Measurements from ENCODE around the gene TSPAN13. TPM values are rescaled to one million over a fixed set of nuclear protein-coding genes. Genes with fewer than 3 reads are reported as not detected.

Gene TSPAN13
- total RNA-seq, 1 donor from 2014 or later = 81.1 TPM

GRCh38 chr7:16770657-16771329 lies 17.2 kb downstream of the TSPAN13 start:
- peaks cover 3% of the 10 kb centered on the region for H3K27me3 Mint-ChIP-seq (ENCODE audit: unreplicated experiment)

GRCh38 chr7:16773326-16773725 lies 19.8 kb downstream of the TSPAN13 start:
- Mint-ChIP-seq H3K4me3 (ENCODE audit: unreplicated experiment) (no peak overlapping the region), H3K9me3 (ENCODE audit: unreplicated experiment) (peaks cover 2% of the 10 kb centered on the region), H3K27ac (ENCODE audit: unreplicated experiment) (no peak overlapping the region), H3K4me1 (ENCODE audit: low read depth, unreplicated experiment) (peaks cover 16% of the 10 kb centered on the region), H3K27me3 (ENCODE audit: unreplicated experiment) (no peaks in the 10 kb centered on the region), H3K36me3 (ENCODE audit: unreplicated experiment) (no peaks in the 10 kb centered on the region)
- TF ChIP-seq, protein P1, sequence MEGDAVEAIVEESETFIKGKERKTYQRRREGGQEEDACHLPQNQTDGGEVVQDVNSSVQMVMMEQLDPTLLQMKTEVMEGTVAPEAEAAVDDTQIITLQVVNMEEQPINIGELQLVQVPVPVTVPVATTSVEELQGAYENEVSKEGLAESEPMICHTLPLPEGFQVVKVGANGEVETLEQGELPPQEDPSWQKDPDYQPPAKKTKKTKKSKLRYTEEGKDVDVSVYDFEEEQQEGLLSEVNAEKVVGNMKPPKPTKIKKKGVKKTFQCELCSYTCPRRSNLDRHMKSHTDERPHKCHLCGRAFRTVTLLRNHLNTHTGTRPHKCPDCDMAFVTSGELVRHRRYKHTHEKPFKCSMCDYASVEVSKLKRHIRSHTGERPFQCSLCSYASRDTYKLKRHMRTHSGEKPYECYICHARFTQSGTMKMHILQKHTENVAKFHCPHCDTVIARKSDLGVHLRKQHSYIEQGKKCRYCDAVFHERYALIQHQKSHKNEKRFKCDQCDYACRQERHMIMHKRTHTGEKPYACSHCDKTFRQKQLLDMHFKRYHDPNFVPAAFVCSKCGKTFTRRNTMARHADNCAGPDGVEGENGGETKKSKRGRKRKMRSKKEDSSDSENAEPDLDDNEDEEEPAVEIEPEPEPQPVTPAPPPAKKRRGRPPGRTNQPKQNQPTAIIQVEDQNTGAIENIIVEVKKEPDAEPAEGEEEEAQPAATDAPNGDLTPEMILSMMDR (IDR thresholded peaks at IDR 0.05; ENCODE audit: partially characterized antibody, unreplicated experiment) = no peak
- no peak for DNase-seq

More at GRCh38 chr7:16770657-16771329, 17.2 kb downstream of the TSPAN13 start:
- peaks cover 17% of the 10 kb centered on the region for H3K4me1 Mint-ChIP-seq (ENCODE audit: low read depth, unreplicated experiment)
- H3K27ac Mint-ChIP-seq (ENCODE audit: unreplicated experiment) = no peak overlapping the region
- H3K36me3 Mint-ChIP-seq (ENCODE audit: unreplicated experiment) = no peaks in the 10 kb centered on the region
- TF ChIP-seq, protein P1 (IDR thresholded peaks at IDR 0.05; ENCODE audit: partially characterized antibody, unreplicated experiment) = no peak
- DNase-seq = no peak
- H3K4me3 Mint-ChIP-seq (ENCODE audit: unreplicated experiment) = no peak overlapping the region
- H3K9me3 Mint-ChIP-seq (ENCODE audit: unreplicated experiment) = peaks cover 2% of the 10 kb centered on the region

GRCh38 chr7:16773884-16774283 lies 20.3 kb downstream of the TSPAN13 start:
- Mint-ChIP-seq H3K9me3 (ENCODE audit: unreplicated experiment) (peaks cover 2% of the 10 kb centered on the region), H3K27ac (ENCODE audit: unreplicated experiment) (no peak overlapping the region), H3K36me3 (ENCODE audit: unreplicated experiment) (no peaks in the 10 kb centered on the region), H3K4me1 (ENCODE audit: low read depth, unreplicated experiment) (peaks cover 16% of the 10 kb centered on the region), H3K4me3 (ENCODE audit: unreplicated experiment) (no peak overlapping the region), H3K27me3 (ENCODE audit: unreplicated experiment) (no peaks in the 10 kb centered on the region)
- TF ChIP-seq, protein P1 (IDR thresholded peaks at IDR 0.05; ENCODE audit: partially characterized antibody, unreplicated experiment) = no peak
- DNase-seq = no peak

GRCh38 chr7:16774294-16774693 lies 20.7 kb downstream of the TSPAN13 start:
- Mint-ChIP-seq H3K27me3 (ENCODE audit: unreplicated experiment) (no peaks in the 10 kb centered on the region), H3K36me3 (ENCODE audit: unreplicated experiment) (no peaks in the 10 kb centered on the region), H3K4me3 (ENCODE audit: unreplicated experiment) (no peak overlapping the region), H3K9me3 (ENCODE audit: unreplicated experiment) (peaks cover 2% of the 10 kb centered on the region), H3K27ac (ENCODE audit: unreplicated experiment) (no peak overlapping the region), H3K4me1 (ENCODE audit: low read depth, unreplicated experiment) (peaks cover 16% of the 10 kb centered on the region)
- no peak for DNase-seq
- TF ChIP-seq, protein P1 (IDR thresholded peaks at IDR 0.05; ENCODE audit: partially characterized antibody, unreplicated experiment) = no peak

DNA sequence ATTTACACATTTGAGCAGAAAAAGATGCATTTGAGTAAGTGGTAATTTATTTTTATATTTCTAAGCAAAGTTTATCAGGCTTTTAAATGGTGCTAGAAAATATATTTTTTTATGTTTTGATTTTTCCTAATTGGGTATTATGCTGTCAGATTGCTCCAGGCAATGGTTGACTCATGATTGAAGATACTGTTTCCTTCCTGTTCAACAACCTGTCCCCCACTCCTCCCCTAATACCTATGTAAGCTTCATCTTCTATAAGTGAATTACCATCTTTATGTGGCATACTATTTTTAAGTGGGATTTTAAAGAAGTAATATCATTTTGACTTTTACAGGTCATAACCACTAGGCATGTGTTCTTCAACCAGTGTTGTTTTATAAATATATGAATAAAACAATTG lies 21.4 kb downstream of the TSPAN13 start:
- Mint-ChIP-seq H3K27me3 (ENCODE audit: unreplicated experiment) (no peaks in the 10 kb centered on the region), H3K4me3 (ENCODE audit: unreplicated experiment) (no peak overlapping the region), H3K36me3 (ENCODE audit: unreplicated experiment) (no peaks in the 10 kb centered on the region), H3K4me1 (ENCODE audit: low read depth, unreplicated experiment) (peaks cover 16% of the 10 kb centered on the region), H3K27ac (ENCODE audit: unreplicated experiment) (no peak overlapping the region), H3K9me3 (ENCODE audit: unreplicated experiment) (peaks cover 2% of the 10 kb centered on the region)
- TF ChIP-seq, protein P1 (IDR thresholded peaks at IDR 0.05; ENCODE audit: partially characterized antibody, unreplicated experiment) = no peak
- no peak for DNase-seq
